IPS DF 19.7 (cell line): ENCODE measurements around the gene DBT.
"Not testable (repeated sequence)": the region's sequence is repeated elsewhere in the genome, so short reads cannot be mapped to it uniquely, and the experiment has no call there.

Experiments
- DNase-seq: peaks from one replicate; pipeline ENCODE4 v3.0.0-alpha.2; 2013; ENCODE audit warnings: low read depth, low spot score

Gene DBT

DNA sequence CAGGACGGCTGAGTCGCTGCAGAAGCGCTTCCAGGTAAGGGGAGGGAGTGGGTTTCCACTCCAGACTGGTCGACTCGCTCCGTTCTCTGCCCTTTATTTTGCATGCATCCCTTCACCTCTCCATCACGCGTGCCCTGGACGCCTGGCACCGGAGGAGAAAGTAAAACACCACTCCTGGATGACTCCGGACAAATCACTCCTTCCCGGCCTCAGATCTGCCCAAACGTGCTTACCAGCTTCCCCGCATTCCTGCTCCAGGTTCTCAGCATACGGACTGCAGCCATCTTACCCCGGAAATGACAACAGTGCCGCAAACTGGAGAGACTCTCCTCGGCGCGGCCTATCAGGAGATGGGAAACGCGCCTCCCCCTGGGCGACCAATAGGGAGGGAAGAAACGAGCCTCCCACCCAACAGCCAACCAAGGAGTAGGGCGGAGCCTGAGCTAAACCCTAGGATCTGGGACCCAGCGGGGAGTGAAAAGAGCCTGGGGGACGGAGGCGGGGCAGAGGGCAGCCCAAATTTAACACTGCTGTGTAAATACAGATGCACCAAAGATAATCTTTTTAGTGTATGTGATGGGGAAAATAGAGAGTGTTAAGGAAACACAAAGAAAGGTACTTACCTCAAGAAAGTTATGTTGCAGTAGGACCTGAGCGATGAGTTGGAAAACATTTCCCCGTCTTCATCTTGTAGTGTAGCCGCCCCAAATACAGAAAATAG, at the start of gene DBT:
DBT (minus strand) TSS at position 298 of the 721 bp plus-strand sequence; CDS start at position 284, 14 bp downstream.
- peak; percentile 94 for DNase-seq

DNA sequence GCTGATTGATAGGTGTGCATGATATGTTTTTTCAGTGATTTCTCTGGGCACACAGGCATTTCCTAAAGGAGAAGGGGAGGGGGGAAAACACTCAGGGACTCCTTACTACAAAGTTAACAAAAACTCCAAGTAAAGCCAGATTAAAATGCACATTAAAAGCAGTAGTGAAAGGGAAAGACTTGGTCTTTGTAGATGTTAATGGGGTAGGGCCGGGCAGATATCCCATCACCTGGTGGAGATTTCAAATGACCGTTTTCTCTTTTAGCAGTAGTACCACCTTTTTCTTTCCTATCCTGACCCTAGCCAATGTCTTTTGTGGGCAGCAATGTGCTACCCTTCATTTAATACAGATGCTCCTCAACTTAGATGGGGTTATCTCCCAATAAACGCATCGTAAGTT, 48.9 kb upstream of the DBT start:
- no peak for DNase-seq

DNA sequence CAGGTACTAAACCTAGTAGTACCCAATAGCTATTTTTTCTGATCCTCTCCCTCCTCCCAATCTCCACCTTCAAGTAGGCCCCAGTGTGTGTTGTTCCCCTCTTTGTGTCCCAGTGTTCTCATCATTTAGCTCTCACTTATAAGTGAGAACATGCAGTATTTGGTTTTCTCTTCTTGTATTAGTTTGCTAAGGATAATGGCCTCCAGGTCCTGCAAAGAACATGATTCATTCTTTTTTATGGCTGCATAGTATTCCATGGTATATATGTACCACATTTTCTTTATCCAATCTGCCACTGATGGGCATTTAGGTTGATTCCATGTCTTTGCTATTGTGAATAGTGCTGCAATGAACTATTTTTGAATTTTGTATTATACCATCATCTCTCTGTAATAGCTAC, 47.4 kb upstream of the DBT start:
- DNase-seq = not testable (repeated sequence)

DNA sequence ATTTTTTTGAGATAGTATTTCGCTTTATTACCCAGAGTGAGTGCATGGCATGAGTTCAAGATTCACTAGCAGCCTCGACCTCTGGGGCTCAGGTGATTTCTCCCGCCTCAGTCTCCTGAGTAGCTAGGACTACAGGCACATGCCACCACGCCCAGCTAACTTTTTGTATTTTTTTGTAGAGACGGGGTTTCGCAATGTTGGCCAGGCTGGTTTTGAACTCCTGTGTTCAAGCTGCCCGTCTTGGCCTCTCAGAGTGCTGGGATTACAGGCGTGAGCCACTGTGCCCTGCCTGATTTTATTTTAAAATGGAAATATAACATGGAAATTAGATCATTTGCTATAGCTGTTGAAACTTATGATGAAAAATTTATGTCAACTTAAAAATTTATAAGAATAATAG, 46.5 kb upstream of the DBT start:
- no peak for DNase-seq

DNA sequence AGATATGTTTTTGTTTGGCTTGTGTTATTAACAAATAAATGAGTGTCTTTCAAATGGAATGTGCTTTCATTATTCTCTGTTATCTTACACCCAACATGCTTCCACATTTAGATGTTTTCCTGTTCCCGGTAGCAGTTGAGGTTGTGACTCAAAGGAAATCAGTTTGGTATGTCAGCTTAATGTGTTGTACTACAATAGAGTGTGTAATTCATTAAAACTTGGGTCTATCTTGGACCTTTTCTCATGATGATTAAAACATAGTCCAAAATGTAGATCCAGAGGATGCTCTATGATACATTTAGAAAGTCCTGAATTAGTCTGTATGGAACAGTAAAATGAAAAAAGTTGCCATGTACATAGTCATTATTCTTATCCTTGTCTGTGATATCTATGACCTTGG, 43.1 kb upstream of the DBT start:
- no peak for DNase-seq

DNA sequence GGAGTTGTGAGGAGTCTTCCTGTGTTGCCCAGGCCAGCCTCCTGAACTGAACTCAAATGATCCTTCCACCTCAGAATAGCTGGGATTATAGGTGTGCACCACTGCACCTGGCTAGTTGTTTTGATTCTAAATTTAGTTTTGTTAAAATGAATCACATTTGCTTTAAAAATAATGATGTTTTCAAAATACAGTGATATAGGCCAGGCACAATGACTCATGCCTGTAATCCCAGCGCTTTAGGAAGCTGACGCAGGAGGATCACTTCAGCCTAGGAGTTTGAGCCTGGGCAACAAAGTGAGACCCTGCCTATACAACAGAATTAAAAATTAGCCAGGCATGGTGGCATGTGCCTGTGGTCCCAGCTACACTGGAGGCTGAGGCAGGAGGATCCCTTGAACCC, 40.7 kb upstream of the DBT start:
- DNase-seq = no peak

DNA sequence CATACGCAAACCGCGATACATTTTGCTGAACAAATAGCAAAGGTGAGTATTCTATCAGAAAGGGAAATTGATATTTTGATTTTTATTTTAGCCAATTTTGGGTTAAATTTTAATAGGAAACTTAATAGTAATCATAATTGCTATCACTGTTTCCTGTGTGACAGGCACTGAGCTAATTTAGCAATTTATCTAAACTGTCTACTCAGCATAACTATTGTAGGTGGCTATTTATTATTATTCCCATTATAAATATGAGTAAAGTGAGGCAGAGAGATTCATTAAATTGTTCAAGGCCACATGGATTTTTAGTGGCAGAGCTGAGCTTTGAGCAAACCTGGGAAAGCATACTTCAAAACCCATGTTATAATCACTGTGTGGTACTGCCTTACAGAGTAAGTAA, 37.5 kb upstream of the DBT start:
- DNase-seq = no peak

DNA sequence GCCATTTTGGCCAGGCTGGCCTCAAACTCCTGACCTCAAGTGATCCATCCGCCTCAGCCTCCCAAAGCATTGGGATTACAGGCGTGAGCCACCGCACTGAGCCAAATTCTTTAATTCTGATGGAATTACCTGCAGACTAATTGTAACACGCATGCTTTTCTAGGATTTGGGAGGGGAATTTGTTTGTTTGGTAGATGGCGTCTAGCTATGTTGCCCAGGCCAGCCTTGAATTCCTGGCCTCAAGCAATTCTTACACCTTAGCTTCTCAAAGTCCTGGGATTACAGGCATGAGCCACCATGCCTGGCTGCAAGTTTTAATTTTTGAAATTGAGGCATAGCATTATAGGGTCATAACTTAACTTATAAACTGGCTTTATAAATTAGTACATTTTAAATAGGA, 35.0 kb upstream of the DBT start:
- no peak for DNase-seq

DNA sequence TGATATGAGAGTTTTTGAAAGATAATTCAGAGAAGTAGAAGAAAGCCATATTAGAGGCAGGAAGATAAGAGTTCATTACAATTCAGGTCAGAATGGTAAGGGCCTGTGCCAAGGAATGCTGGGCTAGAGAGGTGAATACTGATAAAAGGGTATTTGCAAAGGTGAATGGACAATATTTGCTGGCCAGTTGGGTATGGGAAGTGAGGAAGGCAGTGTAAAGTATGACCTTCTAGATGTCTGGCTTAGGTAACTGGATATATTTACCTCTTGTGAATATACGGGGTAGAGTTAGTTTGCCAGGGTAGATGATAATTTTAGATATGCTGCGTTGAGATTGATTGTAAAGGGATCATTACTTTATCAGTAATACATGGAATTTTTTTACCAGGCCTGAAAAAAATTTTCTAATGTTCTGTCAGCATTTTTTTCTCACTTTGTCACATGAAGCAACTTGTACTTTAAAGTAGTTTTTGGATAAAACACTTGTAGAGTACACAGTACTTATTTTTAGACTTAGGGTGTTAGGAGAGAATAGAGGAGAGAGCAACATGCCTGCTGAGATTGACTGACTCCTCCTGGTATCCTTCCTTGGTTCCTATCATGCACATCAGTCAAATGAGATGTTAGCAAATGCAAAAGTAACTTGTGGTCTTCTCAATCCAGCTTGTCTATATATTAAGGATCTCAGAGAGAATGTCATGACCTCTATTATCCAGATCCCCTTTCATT, 30.5 kb upstream of the DBT start:
- DNase-seq = no peak

DNA sequence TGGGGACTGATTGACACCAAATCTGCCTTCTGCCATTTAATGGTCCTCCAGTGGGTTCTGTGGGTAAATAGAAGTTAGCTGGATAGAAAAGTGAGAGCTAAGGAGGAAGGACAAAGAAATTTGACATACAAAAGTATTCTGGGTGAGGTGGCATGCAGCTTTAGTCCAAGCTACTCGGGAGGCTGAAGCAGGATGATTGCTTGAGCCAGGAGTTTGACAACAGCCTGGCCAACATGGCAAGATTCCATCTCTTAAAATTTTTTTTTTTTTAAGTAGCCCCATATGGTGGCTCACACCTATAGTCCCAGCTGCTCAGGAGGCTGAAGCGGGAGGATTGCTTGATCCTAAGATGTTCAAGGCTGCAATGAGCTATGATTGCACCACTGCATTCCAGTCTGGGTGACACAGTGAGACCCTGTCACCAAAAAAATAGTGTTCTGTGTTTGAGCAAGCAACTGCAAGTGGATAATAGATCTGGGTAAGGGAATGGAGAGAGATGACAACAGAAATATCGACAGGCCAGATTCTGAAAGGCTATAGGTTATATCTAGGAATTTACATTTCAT, 29.8 kb upstream of the DBT start:
- DNase-seq = no peak

DNA sequence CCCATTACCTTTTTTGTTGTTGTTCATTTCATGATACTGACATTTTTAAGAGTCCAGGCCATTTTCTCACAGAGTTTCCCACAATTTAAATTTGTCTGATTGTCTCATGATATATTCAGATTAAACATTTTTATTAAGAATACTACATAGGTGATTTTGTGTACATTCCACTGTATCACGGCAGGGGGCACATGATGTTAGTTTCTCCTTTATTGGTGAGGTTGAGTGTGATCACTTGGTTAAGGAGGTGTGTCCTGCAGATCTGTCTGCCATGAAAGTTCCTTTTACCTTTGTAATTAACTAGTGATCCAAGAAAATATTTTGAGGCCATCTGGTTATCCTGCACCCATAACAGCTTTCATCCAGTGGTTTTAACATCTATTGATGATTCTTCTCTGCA, 28.2 kb upstream of the DBT start:
- no peak for DNase-seq

DNA sequence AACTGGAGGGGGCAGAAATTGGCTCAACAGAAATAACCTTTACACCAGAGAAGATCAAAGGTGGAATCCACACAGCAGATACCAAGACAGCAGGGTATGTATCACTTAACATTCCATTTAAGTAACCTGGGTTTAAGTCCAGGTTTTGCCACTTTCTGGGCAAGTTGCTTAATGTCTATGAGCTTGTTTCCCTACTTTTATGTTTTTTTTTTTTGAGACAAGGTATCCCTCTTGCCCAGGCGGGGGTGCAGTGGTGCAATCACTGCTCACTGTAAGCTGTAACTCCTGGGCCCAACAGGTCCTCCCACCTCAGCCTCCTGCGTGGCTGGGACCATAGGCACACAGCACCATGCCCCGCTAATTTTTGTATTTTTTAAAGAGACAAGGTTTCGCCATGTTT, 18.6 kb upstream of the DBT start:
- DNase-seq = no peak

DNA sequence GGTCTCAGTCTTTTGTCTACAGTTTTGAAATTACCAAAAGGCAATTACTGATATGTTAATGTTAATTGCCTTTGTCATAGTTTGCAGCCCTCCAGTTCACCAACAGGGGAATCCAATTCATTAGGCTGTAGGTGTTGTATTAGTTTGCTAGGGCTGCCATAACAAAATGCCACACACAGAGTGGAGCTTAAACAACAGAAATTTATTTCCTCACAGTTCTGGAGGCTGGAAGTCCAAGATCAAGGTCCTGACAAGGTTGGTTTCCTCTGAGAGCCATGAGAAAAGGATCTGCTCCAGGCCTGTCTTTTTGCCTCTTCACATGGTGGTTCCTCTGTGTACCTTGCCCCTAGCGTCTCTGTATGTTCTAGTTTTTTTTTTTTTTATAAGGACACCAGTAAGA, 17.6 kb upstream of the DBT start:
- no peak for DNase-seq

DNA sequence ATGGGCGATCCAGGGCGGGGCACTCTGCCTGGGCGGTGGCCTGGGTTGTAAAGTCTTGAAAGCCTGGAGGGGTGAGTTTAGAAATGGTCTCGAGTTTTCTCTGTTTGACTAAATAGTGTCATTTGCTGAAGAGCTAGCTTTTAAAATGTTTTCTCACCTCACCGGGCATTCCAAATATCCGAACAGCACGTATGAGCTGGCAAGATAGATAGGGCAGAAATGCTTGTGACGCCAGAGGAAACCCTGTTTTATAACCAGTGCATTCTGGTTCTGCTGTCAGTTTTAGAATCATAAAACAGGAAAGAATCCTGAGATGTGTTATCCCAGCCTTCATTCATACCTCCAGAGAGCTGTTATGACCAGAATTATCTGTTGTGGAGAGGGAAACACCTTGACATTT, 17.1 kb upstream of the DBT start:
- DNase-seq = no peak

DNA sequence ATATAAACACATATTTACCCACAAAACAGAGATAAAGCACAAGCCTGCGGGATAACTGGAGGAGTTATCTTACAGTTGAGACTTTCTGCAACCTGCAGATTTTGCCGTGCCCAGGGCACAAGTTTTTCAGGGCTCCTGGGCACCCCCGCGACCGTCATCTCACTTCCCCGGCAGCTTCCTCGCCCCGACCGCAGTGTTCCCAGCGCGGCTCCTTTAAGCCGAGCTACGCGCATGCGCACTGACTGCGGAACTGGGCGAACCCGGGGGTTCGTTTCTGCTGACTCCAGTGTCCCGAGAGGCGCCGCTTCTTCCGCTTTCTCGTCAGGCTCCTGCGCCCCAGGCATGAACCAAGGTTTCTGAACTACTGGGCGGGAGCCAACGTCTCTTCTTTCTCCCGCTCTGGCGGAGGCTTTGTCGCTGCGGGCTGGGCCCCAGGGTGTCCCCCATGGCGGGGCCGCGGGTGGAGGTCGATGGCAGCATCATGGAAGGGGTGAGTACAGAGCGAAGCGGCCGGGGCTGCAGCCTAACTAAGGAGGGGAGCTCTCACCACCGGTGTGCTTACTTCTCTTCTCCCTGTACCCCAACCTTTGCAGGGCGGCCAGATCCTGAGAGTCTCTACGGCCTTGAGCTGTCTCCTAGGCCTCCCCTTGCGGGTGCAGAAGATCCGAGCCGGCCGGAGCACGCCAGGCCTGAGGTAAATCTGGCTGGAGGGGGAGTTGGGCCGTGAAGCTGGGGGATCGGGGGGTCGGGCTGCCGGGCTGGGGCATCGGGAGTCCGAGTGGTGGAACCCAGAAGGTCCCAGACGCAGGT, 16.5 kb upstream of the DBT start, which contains the start of gene RTCA:
RTCA (plus strand) TSS at position 286 of the 810 bp plus-strand sequence; CDS start at position 446, 160 bp downstream.
- peak; percentile 84 for DNase-seq

DNA sequence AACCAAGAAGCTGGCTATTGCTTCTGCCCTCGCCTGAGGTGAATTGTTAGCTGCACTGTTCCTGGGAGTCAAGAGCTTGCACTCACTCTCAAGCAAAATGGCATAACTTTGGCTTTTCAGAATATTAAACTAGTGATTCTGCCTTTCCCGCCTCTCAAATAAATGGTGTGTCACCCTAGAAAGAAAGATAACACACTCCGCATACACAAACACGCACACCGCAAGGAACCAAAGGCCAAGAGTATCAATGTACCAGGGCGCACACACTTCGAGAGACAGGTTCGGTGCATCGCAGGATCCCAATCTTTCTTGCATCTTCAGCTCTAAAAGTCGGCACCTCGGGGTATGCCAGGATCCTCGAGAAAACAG, 15.9 kb upstream of the DBT start:
- DNase-seq = no peak

DNA sequence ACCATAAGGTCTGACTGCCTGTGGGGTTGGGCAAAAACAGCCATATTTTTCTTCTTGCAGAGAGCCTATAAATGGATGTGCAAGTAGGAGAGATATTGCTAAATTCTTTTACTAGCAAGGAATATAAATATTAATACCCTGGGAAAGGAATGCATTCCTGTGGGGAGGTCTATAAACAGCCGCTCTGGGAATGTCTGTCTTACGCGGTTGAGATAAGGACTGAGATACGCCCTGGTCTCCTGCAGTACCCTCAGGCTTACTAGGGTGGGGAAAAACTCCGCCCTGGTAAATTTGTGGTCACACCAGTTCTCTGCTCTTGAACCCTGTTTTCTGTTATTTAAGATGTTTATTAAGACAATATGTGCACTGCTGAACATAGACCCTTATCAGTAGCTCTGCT, 14.4 kb upstream of the DBT start:
- DNase-seq = not testable (repeated sequence)

DNA sequence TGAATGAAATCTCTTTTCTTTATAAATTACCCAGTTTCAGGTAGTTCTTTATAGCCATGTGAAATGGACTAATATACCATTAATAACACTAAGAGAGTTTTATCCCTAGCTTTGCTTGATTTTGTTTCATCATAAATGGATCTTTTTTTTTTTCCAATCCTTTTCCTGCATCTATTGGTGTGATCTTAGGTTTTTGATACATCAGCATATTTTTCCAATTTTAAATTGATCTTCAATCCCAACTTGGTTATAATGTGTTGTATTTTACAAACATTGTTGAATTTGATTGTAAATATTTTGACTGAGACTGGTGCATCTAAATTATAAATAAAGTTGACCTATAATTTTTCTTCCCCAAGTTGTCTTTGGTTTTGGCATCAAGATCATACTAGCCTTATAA, 12.1 kb upstream of the DBT start:
- no peak for DNase-seq

DNA sequence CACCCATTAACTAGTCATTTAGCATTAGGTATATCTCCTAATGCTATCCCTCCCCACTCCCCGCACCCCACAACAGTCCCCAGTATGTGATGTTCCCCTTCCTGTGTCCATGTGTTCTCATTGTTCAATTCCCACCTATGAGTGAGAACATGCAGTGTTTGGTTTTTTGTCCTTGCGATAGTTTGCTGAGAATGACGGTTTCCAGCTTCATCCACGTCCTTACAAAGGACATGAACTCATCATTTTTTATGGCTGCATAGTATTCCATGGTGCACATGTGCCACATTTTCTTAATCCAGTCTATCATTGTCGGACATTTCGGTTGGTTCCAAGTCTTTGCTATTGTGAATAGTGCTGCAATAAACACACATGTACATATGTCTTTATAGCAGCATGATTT, 8.8 kb upstream of the DBT start:
- not testable (repeated sequence) for DNase-seq

DNA sequence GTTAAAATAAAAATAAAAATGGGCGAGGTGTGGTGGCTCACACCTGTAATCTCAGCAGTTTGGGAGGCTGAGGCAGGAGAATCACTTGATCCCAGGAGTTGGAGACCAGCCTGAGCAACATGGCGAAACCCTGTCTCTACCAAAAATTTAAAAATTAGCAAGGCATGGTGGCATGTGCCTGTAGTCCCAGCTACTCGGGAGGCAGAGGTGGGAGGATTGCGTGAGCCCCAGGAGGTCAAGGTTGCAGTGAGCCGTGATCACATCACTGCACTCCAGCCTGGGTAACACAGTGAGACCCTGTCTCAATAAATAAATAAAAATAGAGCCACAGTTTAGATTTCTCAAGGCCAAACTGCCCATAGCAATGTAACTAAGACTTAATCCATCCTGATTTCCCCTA, 6.6 kb upstream of the DBT start:
- not testable (repeated sequence) for DNase-seq

DNA sequence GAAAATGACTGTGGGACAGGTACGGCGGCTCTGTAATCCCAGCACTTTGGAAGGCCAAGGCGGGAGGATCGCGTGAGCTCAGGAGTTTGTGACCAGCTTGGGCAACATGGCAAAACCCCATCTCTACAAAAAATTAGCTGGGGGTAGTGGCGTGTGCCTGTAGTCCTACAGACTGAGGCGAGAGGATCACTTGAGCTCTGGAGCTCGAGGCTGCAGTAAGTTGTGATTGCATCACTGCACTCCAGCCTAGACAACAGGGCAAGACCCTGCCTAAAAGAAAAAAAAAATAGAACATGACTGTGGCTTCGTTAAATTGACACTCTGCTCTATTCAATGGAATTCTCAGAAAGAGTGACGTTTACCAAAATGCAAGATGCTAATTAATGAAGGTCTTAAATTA, 3.9 kb upstream of the DBT start:
- DNase-seq = no peak

DNA sequence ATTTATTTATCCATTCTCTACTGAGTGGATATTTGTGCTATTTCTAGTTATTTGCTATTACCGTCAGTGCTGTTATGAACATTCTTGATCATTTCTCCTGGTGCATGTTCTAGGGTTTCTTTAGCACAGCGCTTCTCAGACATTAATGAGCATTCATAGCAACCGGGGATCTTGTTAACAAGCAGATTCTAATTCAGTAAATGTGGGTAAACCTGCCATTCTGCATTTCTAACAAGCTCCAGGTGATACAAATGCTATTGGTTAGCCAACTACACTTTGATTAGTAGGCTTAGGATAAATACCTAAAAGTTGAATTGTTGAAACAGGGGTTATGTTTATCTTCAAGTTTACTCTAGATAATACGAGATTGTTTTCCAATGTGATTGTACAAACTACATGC, 3.3 kb upstream of the DBT start:
- no peak for DNase-seq
